HCT116 (cell line): ENCODE results near the gene MON2.

Source experiments
- ATF3 ChIP-seq: IDR thresholded peaks from 2 replicates; pipeline ENCODE4 v1.6.1; 2012
- CTCF ChIP-seq, 3 experiments: fragments of 200-600 bp in 1 of 3; sonication (generic) in 1 of 3; IDR thresholded peaks in 2 of 3; conservative IDR thresholded peaks in 1 of 3; 2 replicates each; pipeline ENCODE4 v1.5.1; 2012 to 2017; ENCODE audit warnings: low read depth in 2 of 3, low read length in 2 of 3, antibody characterized with exemption in 1 of 3, borderline replicate concordance in 1 of 3, control low read depth in 1 of 3, mild to moderate bottlenecking in 1 of 3, mixed read lengths in 1 of 3, mixed run types in 1 of 3, moderate library complexity in 1 of 3; ENCODE audit not compliant: insufficient read depth in 1 of 3
- EGR1 ChIP-seq: IDR thresholded peaks from 2 replicates; pipeline ENCODE4 v1.6.1; 2012; ENCODE audit warnings: low read depth
- EZH2 ChIP-seq: fragments of 200-600 bp; sonication (generic); IDR thresholded peaks from 2 replicates; pipeline ENCODE4 v1.6.1; 2017; ENCODE audit warnings: antibody characterized with exemption, mixed run types
- EZH2phosphoT487 ChIP-seq: fragments of 200-600 bp; IDR thresholded peaks from 2 replicates; pipeline ENCODE4 v1.6.1; 2018; ENCODE audit warnings: antibody characterized with exemption, borderline replicate concordance
- FOSL1 ChIP-seq: IDR thresholded peaks from 2 replicates; pipeline ENCODE4 v1.6.1; 2012; ENCODE audit warnings: low read depth
- JUND ChIP-seq: IDR thresholded peaks from 2 replicates; pipeline ENCODE4 v1.6.1; 2012
- MAX ChIP-seq: IDR thresholded peaks from 2 replicates; pipeline ENCODE4 v1.6.1; 2012
- POLR2A ChIP-seq: IDR thresholded peaks from 2 replicates; pipeline ENCODE4 v1.7.0; 2011; ENCODE audit warnings: borderline replicate concordance; ENCODE audit not compliant: insufficient read depth, insufficient read length; ENCODE audit errors: extremely low read depth
- POLR2AphosphoS5 ChIP-seq: IDR thresholded peaks from 2 replicates; pipeline ENCODE4 v1.6.1; 2011; ENCODE audit warnings: mild to moderate bottlenecking, low read depth, low read length, moderate library complexity
- RAD21 ChIP-seq: IDR thresholded peaks from 2 replicates; pipeline ENCODE4 v1.6.1; 2012; ENCODE audit warnings: low read depth, mild to moderate bottlenecking
- REST ChIP-seq: IDR thresholded peaks from 2 replicates; pipeline ENCODE4 v1.6.1; 2012; ENCODE audit warnings: low read depth
- SP1 ChIP-seq: IDR thresholded peaks from 2 replicates; pipeline ENCODE4 v1.6.1; 2012; ENCODE audit warnings: low read depth
- TCF7L2 ChIP-seq: IDR thresholded peaks from 2 replicates; pipeline ENCODE4 v1.7.0; 2011; ENCODE audit warnings: borderline replicate concordance, inconsistent platforms; ENCODE audit not compliant: insufficient read depth, insufficient read length; ENCODE audit errors: extremely low read depth

- TF ChIP-seq ATF3 (no peak), POLR2AphosphoS5 (no peak), CTCF (IDR thresholded peaks at IDR 0.05 in 2 of 3, conservative IDR thresholded peaks at IDR 0.05 in 1 of 3; ENCODE audit: borderline replicate concordance in 1 of 3, insufficient read depth in 1 of 3, low read depth in 2 of 3, low read length in 2 of 3) (no peak), JUND (no peak), REST (no peak), EZH2phosphoT487 (no peak), EZH2 (no peak), RAD21 (no peak), POLR2A (no peak), EGR1 (no peak), SP1 (no peak), MAX (no peak), TCF7L2 (no peak), FOSL1 (no peak)
These were observed 65.7 kb downstream of the MON2 start for GRCh38 chr12:62532333-62532732.
